SK-N-SH treated with all-trans-retinoic acid at 6 μM for 48 hours (cell line): ENCODE measurements around the gene RHBDD1.

Source experiments
- POU6F1 ChIP-seq: fragments of 250-450 bp; sonication (Bioruptor Pico); IDR thresholded peaks from 2 replicates; pipeline ENCODE4 v1.8.0; 2021; ENCODE audit warnings: low read depth, mild to moderate bottlenecking, moderate library complexity, borderline replicate concordance
- RARB ChIP-seq: fragments of 250-450 bp; sonication (Bioruptor Pico); IDR thresholded peaks from 2 replicates; pipeline ENCODE4 v1.8.0; 2021; ENCODE audit warnings: mild to moderate bottlenecking, moderate library complexity
- TSHZ2 ChIP-seq: fragments of 250-450 bp; sonication (Bioruptor Pico); IDR thresholded peaks from 2 replicates; pipeline ENCODE4 v1.5.0; 2020; ENCODE audit warnings: mild to moderate bottlenecking, moderate library complexity
- ZC3H10 ChIP-seq: fragments of 250-450 bp; sonication (Bioruptor Pico); IDR thresholded peaks from 2 replicates; pipeline ENCODE4 v1.5.1; 2021; ENCODE audit warnings: mild to moderate bottlenecking, moderate library complexity
- ZNF8 ChIP-seq: fragments of 450-650 bp; formaldehyde crosslinking; IDR thresholded peaks from 2 replicates; pipeline ENCODE4 v1.5.0; 2020; ENCODE audit warnings: mild to moderate bottlenecking, moderate library complexity
- TF ChIP-seq, protein P1 (sequence below): fragments of 250-450 bp; sonication (Bioruptor Pico); IDR thresholded peaks from 2 replicates; pipeline ENCODE4 v1.5.1; 2020; ENCODE audit warnings: low read depth, mild to moderate bottlenecking, moderate library complexity

- TF ChIP-seq RARB (CRISPR knock-in tag) (no peak), POU6F1 (CRISPR knock-in tag) (no peak), ZC3H10 (CRISPR knock-in tag) (no peak), ZNF8 (no peak), TSHZ2 (CRISPR knock-in tag) (no peak)
- TF ChIP-seq, protein P1, sequence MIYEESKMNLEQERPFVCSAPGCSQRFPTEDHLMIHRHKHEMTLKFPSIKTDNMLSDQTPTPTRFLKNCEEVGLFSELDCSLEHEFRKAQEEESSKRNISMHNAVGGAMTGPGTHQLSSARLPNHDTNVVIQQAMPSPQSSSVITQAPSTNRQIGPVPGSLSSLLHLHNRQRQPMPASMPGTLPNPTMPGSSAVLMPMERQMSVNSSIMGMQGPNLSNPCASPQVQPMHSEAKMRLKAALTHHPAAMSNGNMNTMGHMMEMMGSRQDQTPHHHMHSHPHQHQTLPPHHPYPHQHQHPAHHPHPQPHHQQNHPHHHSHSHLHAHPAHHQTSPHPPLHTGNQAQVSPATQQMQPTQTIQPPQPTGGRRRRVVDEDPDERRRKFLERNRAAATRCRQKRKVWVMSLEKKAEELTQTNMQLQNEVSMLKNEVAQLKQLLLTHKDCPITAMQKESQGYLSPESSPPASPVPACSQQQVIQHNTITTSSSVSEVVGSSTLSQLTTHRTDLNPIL (CRISPR knock-in tag), result no peak
Observed at GRCh38 chr2:226877491-226877890, 41.6 kb downstream of the RHBDD1 start.
